IMR-90 (cell line): ENCODE measurements around the gene UST. TPM values are rescaled to one million over a fixed set of nuclear protein-coding genes. Genes with fewer than 3 reads are reported as not detected.

Experiments used
- ATAC-seq: fragments of 200-7000 bp; cut with Tn5 transposase; 2 replicates; pipeline ENCODE4 v1.9.1; 2020; ENCODE audit warnings: low read depth, mild to moderate bottlenecking, moderate library complexity
- BruUV-seq: library from RNA; stranded (reverse); fragments of 400-500 nt; replicated peaks from 2 replicates; lab custom pipeline; 2021; lab: Mats Ljungman, UMichigan
- CTCF ChIA-PET: fragments of 300-600 bp; formaldehyde crosslinking; extraction: SDS; loops from one replicate; lab custom pipeline; 2021; ENCODE audit warnings: antibody characterized with exemption; lab: Yijun Ruan, JAX
- POLR2A ChIA-PET: fragments of 300-600 bp; sonication (Branson Sonifier 250); formaldehyde crosslinking; loops from one replicate; lab custom pipeline; 2022; ENCODE audit warnings: antibody characterized with exemption; ENCODE audit not compliant: unreplicated experiment; lab: Charles Lee
- DNase-seq: peaks from one replicate; pipeline ENCODE4 v3.0.0; 2013
- H2AFZ ChIP-seq: replicated peaks from 2 replicates; pipeline ENCODE3; 2013; ENCODE audit warnings: low read length, mild to moderate bottlenecking; ENCODE audit not compliant: poor library complexity
- H2AK5ac ChIP-seq: 2 replicates; pipeline ENCODE4 v1.6.1; 2013; ENCODE audit warnings: low read depth, low read length, inconsistent platforms
- H2AK9ac ChIP-seq: replicated peaks from 2 replicates; pipeline ENCODE3; 2013; ENCODE audit warnings: mild to moderate bottlenecking, low read depth, low read length, moderate library complexity; ENCODE audit not compliant: poor library complexity
- H2BK120ac ChIP-seq: 2 replicates; pipeline ENCODE4 v1.6.1; 2013; ENCODE audit warnings: low read depth, low read length, inconsistent platforms
- H2BK15ac ChIP-seq: 3 replicates; pipeline ENCODE4 v1.6.1; 2013; ENCODE audit warnings: low read depth, low read length, inconsistent platforms
- H2BK20ac ChIP-seq: 2 replicates; pipeline ENCODE4 v1.6.1; 2013; ENCODE audit warnings: low read depth, mild to moderate bottlenecking, inconsistent platforms, low read length, moderate library complexity
- H2BK5ac ChIP-seq: 2 replicates; pipeline ENCODE4 v1.6.1; 2013; ENCODE audit warnings: mild to moderate bottlenecking, low read depth, low read length, inconsistent platforms; ENCODE audit not compliant: poor library complexity, severe bottlenecking
- H3K14ac ChIP-seq: replicated peaks from 2 replicates; pipeline ENCODE4 v1.6.1; 2013; ENCODE audit warnings: low read depth, low read length, inconsistent platforms
- H3K18ac ChIP-seq: 2 replicates; pipeline ENCODE4 v1.6.1; 2013; ENCODE audit warnings: low read depth, low read length, control low read depth
- H3K23ac ChIP-seq: 2 replicates; pipeline ENCODE4 v1.6.1; 2013; ENCODE audit warnings: low read depth, low read length, inconsistent platforms
- H3K27ac ChIP-seq: 2 replicates; pipeline ENCODE4 v1.5.1; 2013; ENCODE audit warnings: mild to moderate bottlenecking, control low read depth, low read length; ENCODE audit not compliant: insufficient read depth
- H3K27me3 ChIP-seq: 2 replicates; pipeline ENCODE4 v1.6.1; 2013; ENCODE audit warnings: low read length; ENCODE audit not compliant: control insufficient read depth, insufficient read depth
- H3K36me3 ChIP-seq: 2 replicates; pipeline ENCODE4 v1.6.1; 2013; ENCODE audit warnings: low read length, mixed read lengths; ENCODE audit not compliant: control insufficient read depth, insufficient read depth
- H3K4ac ChIP-seq: 2 replicates; pipeline ENCODE4 v1.6.1; 2013; ENCODE audit warnings: low read depth, low read length, inconsistent platforms
- H3K4me1 ChIP-seq: 2 replicates; pipeline ENCODE4 v1.6.1; 2013; ENCODE audit warnings: low read length, mixed read lengths; ENCODE audit not compliant: control insufficient read depth, insufficient read depth
- H3K4me2 ChIP-seq: 2 replicates; pipeline ENCODE4 v1.6.1; 2013; ENCODE audit warnings: low read depth, mild to moderate bottlenecking, control low read depth, low read length, moderate library complexity
- H3K4me3 ChIP-seq: 2 replicates; pipeline ENCODE4 v1.5.1; 2013; ENCODE audit warnings: low read depth, mild to moderate bottlenecking, control low read depth, low read length, moderate library complexity; ENCODE audit not compliant: insufficient read depth
- H3K56ac ChIP-seq: 2 replicates; pipeline ENCODE4 v1.6.1; 2013; ENCODE audit warnings: low read length, inconsistent platforms; ENCODE audit not compliant: insufficient read depth; ENCODE audit errors: extremely low read depth
- H3K79me1 ChIP-seq, 2 experiments: 2 replicates each; pipeline ENCODE4 v1.6.1; 2013; ENCODE audit warnings: low read length in 2 of 2, inconsistent platforms in 1 of 2, low read depth in 1 of 2
- H3K9ac ChIP-seq: 2 replicates; pipeline ENCODE4 v1.6.1; 2013; ENCODE audit warnings: low read depth, low read length, control low read depth
- H3K9me1 ChIP-seq: 2 replicates; pipeline ENCODE4 v1.6.1; 2013; ENCODE audit warnings: low read length, inconsistent platforms; ENCODE audit not compliant: insufficient read depth
- H3K9me3 ChIP-seq: 2 replicates; pipeline ENCODE4 v1.6.1; 2013; ENCODE audit warnings: low read length; ENCODE audit not compliant: control insufficient read depth, insufficient read depth
- H4K20me1 ChIP-seq: 2 replicates; pipeline ENCODE4 v1.6.1; 2013; ENCODE audit warnings: low read length, inconsistent platforms; ENCODE audit not compliant: insufficient read depth
- H4K5ac ChIP-seq: 2 replicates; pipeline ENCODE4 v1.6.1; 2013; ENCODE audit warnings: mild to moderate bottlenecking, low read depth, low read length, control low read depth
- H4K8ac ChIP-seq, 2 experiments: 2 replicates each; pipeline ENCODE4 v1.6.1; 2013; ENCODE audit warnings: low read depth in 2 of 2, low read length in 2 of 2, control low read depth in 1 of 2, inconsistent platforms in 1 of 2
- H4K91ac ChIP-seq: 2 replicates; pipeline ENCODE4 v1.6.1; 2013; ENCODE audit warnings: low read depth, low read length, inconsistent platforms; ENCODE audit not compliant: insufficient read depth
- CTCF ChIP-seq: conservative IDR thresholded peaks from 2 replicates; pipeline ENCODE4 v1.5.1; 2012; ENCODE audit warnings: mild to moderate bottlenecking, low read depth, low read length, improper control_type of control experiment
- MAZ ChIP-seq: IDR thresholded peaks from 2 replicates; pipeline ENCODE4 v1.6.1; 2012; ENCODE audit warnings: low read depth, mild to moderate bottlenecking, low read length, improper control_type of control experiment, moderate library complexity, borderline replicate concordance
- WGBS, 2 experiments: methylation state at CpG; one replicate each; pipeline versions ENCODE4 v1.1.5 to v1.1.7; 2013; ENCODE audit warnings: missing lambda C conversion rate in 2 of 2; ENCODE audit not compliant: insufficient read length in 1 of 2; ENCODE audit errors: extremely low coverage in 2 of 2; 5-methylcytosine and 5-hydroxymethylcytosine counted together
- dilution Hi-C: fragments of 300-500 bp; cut with HindIII; formaldehyde crosslinking; loops from one replicate; pipeline ENCODE4 v1.14.3; 2018; ENCODE audit warnings: low sequenced_read_pairs; ENCODE audit not compliant: unreplicated experiment
- in situ Hi-C: fragments of 300-500 bp; cut with MboI; formaldehyde crosslinking; loops from 3 replicates; pipeline ENCODE4 v1.14.3; 2019; ENCODE audit warnings: low sequenced_read_pairs, inconsistent platforms, mixed read lengths
- intact Hi-C: fragments of 100-400 bp; cut with micrococcal nuclease; formaldehyde crosslinking; loops from 2 replicates; pipeline ENCODE4 v1.10.0; 2022
- polyA plus RNA-seq, 3 experiments: library from polyadenylated mRNA; depleted of rRNA; stranded (reverse); fragments of >200 nt; gene quantifications; 2 replicates each; pipeline ENCODE4 v1.2.3, GENCODE V29; 2012; ENCODE audit warnings: low replicate concordance in 1 of 3
- total RNA-seq: library from RNA; depleted of rRNA; stranded (reverse); fragments of >200 nt; gene quantifications from 2 replicates; pipeline ENCODE4 v1.2.3, GENCODE V29; 2012

UST gene
- total and polyA plus RNA-seq, 2 of the 4 experiments (the other 2 are of a cell fraction), result 7.7 to 13.8 TPM

- dilution Hi-C loops, result no loop called here
- H3K4me2 ChIP-seq, result no peak overlapping the region
- intact Hi-C loops, result no loop called here
- no peak for ATAC-seq
- H4K5ac ChIP-seq, result no peak overlapping the region
- peaks cover 9 to 44% of the 10 kb centered on the region in 2 experiments; a peak in 3 of 4 replicates for H3K79me1 ChIP-seq
- H4K91ac ChIP-seq, result no peak overlapping the region
- WGBS, 2 experiments, result no CpG with 5 or more reads among the region's 2 CpGs
- H3K9ac ChIP-seq, result no peak overlapping the region
- H3K9me3 ChIP-seq, result no peaks in the 10 kb centered on the region
- no peak overlapping the region for H2BK5ac ChIP-seq
- H2BK15ac ChIP-seq, result no peak overlapping the region
- no peak overlapping the region for H4K8ac ChIP-seq
- H3K4me1 ChIP-seq, result no peaks in the 10 kb centered on the region
- H3K9me1 ChIP-seq, result peaks cover 4% of the 10 kb centered on the region; the same call in 1 of the 2 replicates
- H2AFZ ChIP-seq, result no peak overlapping the region
- H4K20me1 ChIP-seq, result peaks cover 19% of the 10 kb centered on the region
- TF ChIP-seq CTCF (no peak), MAZ (no peak)
- no peak overlapping the region for H2BK20ac ChIP-seq
- DNase-seq, result peak; percentile 11
- H3K27me3 ChIP-seq, result no peaks in the 10 kb centered on the region
- H3K14ac ChIP-seq, result no peak overlapping the region
- POLR2A ChIA-PET, result interaction anchor here (0.7 kb wide), 1 partner anchor 33 kb away, joined by 5 read pairs; no protein-coding TSS in a partner anchor
- H2AK9ac ChIP-seq, result no peak overlapping the region
- H3K27ac ChIP-seq, result no peak overlapping the region
- H3K18ac ChIP-seq, result no peak overlapping the region
- no peak overlapping the region for H2BK120ac ChIP-seq
- no peak overlapping the region for H3K56ac ChIP-seq
- H3K23ac ChIP-seq, result no peak overlapping the region
- H3K4me3 ChIP-seq, result no peak overlapping the region
- H3K36me3 ChIP-seq, result no peaks in the 10 kb centered on the region; the same call in 1 of the 2 replicates
- in situ Hi-C loops, result no loop called here
- no peak overlapping the region for H3K4ac ChIP-seq
- CTCF ChIA-PET, result no interaction called here
- no TSS peak for BruUV-seq
- no peak overlapping the region for H2AK5ac ChIP-seq
Observed at GRCh38 chr6:148793721-148794120, 46.9 kb downstream of the UST start.
